ENCODE measurements around the gene BHLHA15.
A peak's percentile ranks its signal among the peaks of the same experiment; 100 is the strongest.

Gene BHLHA15

DNA sequence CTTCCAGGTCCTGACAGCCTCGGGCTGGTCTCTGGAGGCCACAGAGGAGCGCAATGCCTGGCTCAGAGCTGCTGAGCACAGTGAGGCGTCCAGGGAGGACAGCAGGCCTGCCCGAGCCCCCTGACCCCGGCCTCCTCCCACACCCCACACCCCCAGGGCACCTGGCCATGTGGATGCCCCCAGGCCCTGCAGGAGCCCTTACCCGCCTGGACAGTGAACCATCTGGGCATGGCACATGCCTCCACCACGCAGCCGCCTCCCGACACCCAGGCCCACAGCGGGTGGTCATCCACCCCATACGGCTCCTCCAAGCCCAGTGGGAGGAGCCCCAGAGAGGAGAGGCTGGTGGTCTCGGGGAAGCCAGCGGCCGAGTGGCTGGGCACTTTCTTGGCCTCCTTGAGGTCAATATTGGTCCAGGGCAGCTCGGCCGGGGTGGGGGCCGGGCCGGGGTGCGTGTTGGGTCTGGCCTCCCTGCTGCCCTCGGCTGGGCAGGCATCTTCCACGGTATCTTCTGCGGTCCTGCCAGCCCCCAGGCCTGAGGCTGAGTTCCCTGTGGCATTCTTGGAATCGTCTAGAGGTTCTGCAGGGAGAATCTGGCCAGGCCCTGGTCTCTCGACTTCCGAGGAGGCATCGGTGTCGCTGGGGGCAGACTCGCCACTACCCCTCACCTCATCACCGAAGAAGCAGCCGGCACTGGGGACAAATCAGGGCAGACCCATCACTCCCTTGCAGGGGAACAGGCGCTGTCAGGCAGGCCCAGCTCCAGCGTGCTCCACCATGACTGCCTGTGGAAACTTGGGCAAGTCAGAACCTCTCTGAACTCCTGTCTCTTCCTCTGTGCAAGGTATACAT lies 22.2 kb downstream of the BHLHA15 start:
- TF ChIP-seq, protein P1, sequence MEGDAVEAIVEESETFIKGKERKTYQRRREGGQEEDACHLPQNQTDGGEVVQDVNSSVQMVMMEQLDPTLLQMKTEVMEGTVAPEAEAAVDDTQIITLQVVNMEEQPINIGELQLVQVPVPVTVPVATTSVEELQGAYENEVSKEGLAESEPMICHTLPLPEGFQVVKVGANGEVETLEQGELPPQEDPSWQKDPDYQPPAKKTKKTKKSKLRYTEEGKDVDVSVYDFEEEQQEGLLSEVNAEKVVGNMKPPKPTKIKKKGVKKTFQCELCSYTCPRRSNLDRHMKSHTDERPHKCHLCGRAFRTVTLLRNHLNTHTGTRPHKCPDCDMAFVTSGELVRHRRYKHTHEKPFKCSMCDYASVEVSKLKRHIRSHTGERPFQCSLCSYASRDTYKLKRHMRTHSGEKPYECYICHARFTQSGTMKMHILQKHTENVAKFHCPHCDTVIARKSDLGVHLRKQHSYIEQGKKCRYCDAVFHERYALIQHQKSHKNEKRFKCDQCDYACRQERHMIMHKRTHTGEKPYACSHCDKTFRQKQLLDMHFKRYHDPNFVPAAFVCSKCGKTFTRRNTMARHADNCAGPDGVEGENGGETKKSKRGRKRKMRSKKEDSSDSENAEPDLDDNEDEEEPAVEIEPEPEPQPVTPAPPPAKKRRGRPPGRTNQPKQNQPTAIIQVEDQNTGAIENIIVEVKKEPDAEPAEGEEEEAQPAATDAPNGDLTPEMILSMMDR (IDR thresholded peaks at IDR 0.05; ENCODE audit: low read depth, low read length) = no peak
- H3K4me3 ChIP-seq (replicated peaks in 1 of 2; ENCODE audit: low read depth in 2 of 2, low read length in 2 of 2) = no peak overlapping the region
- no peak for DNase-seq (ENCODE audit: low read depth in 2 of 2)

DNA sequence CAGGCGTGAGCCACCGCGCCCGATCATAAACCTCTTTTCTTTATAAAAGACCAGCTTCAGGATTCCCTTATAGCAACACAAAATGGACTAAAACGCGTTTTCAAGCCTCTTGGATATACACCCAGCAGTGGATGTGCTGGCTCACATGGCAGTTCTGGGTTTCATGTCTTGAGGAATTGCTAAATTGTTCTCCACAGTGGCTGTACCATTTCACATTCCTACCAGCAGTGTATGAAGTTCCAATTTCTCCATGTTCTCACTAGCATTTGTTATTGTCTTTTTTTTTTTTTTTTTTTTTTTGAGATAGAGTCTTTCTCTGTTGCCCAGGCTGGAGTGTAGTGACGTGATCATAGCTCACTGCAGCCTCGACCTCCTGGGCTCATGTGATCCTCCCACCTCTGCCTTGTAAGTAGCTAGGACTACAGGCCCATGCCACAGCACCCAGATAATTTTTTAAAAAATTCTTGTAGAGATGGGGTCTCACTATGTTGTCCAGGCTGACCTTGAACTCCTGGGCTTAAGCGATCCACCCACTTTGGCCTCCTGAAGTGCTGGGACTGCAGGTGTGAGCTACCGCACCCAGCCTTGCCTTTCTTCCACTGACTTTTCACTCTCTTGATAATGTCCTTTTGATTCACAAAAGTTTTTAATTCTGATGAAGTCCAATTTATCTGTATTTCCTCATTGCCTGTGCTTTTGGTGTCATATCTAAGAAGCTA lies 23.3 kb downstream of the BHLHA15 start:
- DNase-seq (ENCODE audit: low read depth in 2 of 2) = peak; percentile 21 to 25
- TF ChIP-seq, protein P1 (IDR thresholded peaks at IDR 0.05; ENCODE audit: low read depth, low read length) = peak; percentile 4
- H3K4me3 ChIP-seq (replicated peaks in 1 of 2; ENCODE audit: low read depth in 2 of 2, low read length in 2 of 2) = no peak overlapping the region

DNA sequence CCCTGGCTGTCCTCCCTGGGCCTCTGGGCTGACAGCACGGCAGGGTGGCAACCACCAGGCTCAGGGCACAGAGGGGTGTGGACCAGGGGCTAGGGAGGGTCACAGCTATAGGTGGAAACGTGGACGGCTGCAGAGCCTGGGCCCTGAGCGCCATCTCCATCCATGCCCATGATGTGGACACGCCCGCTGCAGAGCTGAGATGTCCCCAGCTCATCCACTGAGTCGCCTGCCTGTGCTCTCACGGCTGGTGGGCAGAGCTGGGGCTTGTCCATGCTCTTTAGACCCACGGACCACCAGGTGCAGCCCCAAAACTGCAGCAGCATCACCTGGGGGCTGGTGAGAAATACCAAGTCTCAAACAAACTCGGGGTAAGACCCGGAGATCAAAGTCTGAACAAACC lies 24.7 kb downstream of the BHLHA15 start:
- no peak for DNase-seq (ENCODE audit: low read depth in 2 of 2)
- no peak overlapping the region for H3K4me3 ChIP-seq (replicated peaks in 1 of 2; ENCODE audit: low read depth in 2 of 2, low read length in 2 of 2)
- TF ChIP-seq, protein P1 (IDR thresholded peaks at IDR 0.05; ENCODE audit: low read depth, low read length) = no peak

DNA sequence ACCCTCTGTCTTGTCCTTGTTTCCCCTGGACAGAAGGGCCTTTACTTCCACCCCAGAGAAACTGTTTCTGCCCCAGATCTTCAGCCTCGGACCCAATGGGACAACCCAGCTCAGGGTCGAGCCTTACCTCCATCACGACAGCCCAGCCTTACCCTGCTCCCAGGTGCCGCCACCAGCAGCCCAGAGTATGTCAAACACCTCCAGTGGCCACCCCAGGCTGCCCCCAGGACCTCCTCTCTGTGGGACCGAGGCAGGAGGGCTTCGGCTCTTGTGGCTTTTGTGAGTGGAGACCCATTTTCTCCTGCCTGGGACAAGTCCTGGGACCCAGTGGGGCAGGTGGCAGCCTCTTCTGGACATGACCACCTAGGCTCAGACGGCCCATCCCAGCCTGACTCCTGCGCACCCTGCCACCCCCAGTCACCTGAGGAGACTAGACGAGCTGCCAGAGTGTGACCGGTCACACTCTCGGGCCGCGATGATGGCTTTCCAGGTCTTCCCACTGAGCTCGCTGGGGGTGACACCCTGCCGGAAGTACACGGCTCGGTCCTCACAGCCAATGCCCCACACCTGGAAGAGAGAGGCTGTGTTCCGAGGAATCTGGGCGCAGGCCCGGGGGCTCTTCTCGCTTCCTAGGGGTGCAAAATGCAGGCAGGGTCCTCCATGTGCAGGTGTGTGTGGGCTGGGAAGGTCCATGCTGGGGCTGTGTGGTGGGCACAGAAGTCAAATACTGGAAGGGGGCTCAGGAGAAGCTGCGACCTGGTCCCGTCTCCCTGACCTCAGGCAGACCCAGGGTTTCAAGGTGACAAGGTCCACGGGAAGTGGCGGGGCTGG lies 25.3 kb downstream of the BHLHA15 start:
- no peak for DNase-seq (ENCODE audit: low read depth in 2 of 2)
- TF ChIP-seq, protein P1 (IDR thresholded peaks at IDR 0.05; ENCODE audit: low read depth, low read length) = no peak
- H3K4me3 ChIP-seq (replicated peaks in 1 of 2; ENCODE audit: low read depth in 2 of 2, low read length in 2 of 2) = no peak overlapping the region

DNA sequence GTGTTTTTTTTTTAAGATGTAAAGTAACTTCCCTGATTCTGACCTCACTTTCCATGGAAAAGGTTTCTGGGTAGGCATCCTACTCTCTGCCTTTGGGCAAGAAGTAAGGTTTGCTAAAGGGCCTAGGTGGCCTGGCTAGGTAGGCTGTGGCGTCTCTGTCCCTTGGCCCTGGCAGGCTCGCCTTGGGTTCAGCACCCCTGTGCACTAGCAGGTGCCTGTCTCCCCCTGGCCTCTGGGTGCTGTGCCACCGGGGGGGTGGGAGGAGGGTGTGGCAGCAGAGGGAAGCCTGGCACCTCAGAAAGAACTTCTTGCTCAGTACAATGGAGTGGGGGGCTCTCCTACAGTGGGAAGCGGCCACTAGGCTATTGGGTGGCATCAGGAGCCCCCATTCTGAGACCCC lies 26.8 kb downstream of the BHLHA15 start:
- H3K4me3 ChIP-seq (replicated peaks in 1 of 2; ENCODE audit: low read depth in 2 of 2, low read length in 2 of 2) = no peak overlapping the region
- TF ChIP-seq, protein P1 (IDR thresholded peaks at IDR 0.05; ENCODE audit: low read depth, low read length) = no peak
- DNase-seq (ENCODE audit: low read depth in 2 of 2) = no peak

DNA sequence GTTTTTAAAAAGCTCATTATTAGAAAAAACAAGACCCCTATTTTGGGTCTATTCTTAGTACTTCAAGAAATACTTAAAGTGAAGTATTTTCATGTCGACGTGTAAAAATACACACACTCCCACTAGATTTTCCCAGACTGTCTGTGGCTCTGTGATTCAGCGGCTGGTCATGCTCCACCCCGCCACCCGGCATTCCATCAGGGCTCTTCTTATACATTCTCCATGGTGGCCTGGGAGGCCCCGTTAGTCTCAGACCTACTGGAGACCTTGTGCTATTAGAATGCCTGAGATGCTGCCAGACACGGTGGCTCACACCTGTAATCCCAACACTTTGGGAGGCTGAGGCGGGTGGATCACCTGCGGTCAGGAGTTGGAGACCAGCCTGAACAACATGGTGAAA lies 27.7 kb downstream of the BHLHA15 start:
- TF ChIP-seq, protein P1 (IDR thresholded peaks at IDR 0.05; ENCODE audit: low read depth, low read length) = no peak
- no peak overlapping the region for H3K4me3 ChIP-seq (replicated peaks in 1 of 2; ENCODE audit: low read depth in 2 of 2, low read length in 2 of 2)
- peak in 1 of 2 donors; percentile 59 for DNase-seq (ENCODE audit: low read depth in 2 of 2)
